HG03159 (cell line): Measurements from ENCODE around the gene CNPY1.

Source experiments
- ATAC-seq: cut with Tn5 transposase; IDR thresholded peaks from one replicate; pipeline ENCODE4 v1.9.1; 2021; ENCODE audit warnings: mild to moderate bottlenecking, moderate library complexity; ENCODE audit not compliant: unreplicated experiment

The CNPY1 gene

GRCh38 chr7:155469311-155470185 lies 76.8 kb downstream of the CNPY1 start:
- no peak for ATAC-seq

GRCh38 chr7:155468785-155469148 lies 77.6 kb downstream of the CNPY1 start:
- no peak for ATAC-seq

DNA sequence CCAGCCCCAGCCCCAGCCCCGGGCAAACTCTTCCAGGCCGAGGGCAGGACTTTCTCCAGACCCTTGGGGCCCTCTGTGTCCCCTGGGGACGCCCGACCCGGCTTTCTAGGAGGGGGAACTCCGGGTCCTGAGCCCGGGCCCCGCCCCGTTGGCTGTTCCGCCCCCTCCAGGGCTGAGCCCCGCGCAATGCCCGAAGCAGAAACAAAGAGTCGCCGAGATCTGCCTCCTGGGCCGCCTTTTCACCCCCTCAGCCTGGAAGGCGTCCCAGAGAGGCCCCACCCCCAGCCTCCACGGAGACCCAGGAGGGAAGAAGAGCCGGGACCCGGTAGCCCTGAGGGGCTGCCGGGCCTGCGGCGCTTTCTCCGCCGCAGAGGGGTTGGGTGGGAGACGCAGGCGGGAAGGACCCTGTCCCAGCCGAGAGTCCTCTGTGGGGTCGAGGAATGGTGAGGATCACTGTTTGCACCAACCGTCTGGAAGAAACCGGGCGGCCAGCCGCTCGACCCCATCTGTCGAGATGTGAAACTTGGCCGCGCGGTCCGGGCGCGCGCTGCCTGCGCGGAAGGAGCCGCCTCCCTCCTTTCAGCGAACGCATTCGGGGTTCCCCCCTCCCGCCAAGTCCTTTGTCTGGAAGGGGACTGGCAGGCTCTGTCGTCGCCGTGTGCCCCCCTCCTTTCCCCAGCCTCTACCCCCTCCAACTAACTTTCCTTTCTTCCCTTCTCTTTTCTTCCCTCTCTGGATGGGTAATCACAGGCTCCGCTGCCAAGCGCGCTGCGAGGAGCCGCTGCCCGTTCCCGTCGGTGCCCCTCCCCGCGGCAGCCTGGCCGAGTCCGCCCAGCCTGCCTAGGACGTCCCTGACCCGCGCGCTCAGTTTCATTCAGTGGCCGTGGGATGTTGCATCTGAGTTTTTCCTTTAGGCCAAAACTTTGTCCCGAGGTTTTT lies 78.2 kb downstream of the CNPY1 start:
- ATAC-seq, result no peak

- peak; percentile 74 for ATAC-seq
Observed at GRCh38 chr7:155466814-155467733, 79.3 kb downstream of the CNPY1 start.

DNA sequence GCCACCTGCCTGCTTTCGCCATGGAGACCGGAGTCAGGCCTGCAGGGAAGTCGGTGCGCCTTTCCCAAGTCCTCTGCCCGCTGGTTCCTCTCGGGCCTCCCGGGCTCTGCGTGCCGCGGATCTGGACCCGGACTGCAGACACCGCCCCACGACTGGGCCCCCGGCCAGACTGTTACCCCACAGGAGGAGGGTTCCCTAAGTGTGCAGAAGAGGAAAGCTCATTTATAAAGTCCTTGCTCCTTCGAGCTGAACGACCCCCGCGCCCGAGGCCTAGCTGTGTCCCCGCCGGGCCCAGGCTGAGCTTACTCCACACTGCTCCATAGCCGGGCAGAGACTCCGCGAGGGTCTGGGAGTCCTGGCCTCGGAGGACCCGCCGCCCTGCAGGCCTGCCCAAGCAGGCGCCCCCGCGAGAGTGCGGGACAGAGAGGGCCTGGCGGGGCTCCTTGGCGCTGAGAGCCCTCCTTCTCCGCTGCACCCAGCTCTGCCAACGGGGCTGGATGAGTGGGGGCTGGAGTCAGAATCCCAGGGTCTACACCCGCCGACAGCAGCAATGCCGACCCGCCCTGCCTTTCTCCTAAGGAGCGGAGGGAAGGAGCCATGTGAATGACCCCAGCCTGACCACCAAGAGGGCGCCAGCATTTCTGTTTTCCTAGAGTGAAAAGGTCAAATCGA lies 80.1 kb downstream of the CNPY1 start:
- no peak for ATAC-seq

DNA sequence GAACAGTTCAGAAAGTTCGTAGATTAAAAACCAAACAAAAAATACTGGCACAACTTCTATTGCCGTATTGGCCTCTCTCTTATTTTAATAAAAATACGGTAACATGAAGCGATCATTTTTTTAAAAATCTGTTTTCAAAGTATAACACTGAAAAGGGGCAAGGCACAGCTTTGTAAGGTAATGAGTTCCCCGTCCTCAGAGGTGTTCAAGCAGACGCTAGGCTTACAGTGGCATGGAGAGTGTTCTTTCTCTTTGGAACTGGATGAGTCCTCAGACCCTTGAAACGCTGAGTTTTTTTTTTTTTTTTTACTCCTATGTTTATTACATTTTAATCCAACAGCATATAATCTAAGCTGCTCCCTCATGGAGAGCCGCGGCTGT lies 80.6 kb downstream of the CNPY1 start:
- no peak for ATAC-seq

- no peak for ATAC-seq
Observed at GRCh38 chr7:155464948-155465739, 81.2 kb downstream of the CNPY1 start.

GRCh38 chr7:155464183-155464582 lies 82.2 kb downstream of the CNPY1 start:
- no peak for ATAC-seq

- ATAC-seq, result no peak
Observed at GRCh38 chr7:155463114-155463811, 83.1 kb downstream of the CNPY1 start.

DNA sequence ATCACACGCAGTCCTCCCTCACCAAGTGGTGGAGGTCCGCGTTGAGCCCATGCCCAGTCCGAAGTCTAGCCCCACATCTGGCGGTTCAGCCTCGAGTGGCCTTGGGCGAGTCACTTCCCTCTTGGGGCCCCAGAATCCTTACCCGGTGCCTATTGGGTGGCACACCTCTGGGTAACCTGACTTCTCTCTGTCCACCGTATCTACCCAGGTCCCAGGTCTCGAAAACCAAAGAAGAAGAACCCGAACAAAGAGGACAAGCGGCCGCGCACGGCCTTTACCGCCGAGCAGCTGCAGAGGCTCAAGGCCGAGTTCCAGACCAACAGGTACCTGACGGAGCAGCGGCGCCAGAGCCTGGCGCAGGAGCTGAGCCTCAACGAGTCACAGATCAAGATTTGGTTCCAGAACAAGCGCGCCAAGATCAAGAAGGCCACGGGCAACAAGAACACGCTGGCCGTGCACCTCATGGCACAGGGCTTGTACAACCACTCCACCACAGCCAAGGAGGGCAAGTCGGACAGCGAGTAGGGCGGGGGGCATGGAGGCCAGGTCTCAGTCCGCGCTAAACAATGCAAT lies 84.1 kb downstream of the CNPY1 start:
- no peak for ATAC-seq

GRCh38 chr7:155461631-155462030 lies 84.7 kb downstream of the CNPY1 start:
- ATAC-seq, result no peak

- no peak for ATAC-seq
Observed at GRCh38 chr7:155460926-155461613, 85.3 kb downstream of the CNPY1 start.

DNA sequence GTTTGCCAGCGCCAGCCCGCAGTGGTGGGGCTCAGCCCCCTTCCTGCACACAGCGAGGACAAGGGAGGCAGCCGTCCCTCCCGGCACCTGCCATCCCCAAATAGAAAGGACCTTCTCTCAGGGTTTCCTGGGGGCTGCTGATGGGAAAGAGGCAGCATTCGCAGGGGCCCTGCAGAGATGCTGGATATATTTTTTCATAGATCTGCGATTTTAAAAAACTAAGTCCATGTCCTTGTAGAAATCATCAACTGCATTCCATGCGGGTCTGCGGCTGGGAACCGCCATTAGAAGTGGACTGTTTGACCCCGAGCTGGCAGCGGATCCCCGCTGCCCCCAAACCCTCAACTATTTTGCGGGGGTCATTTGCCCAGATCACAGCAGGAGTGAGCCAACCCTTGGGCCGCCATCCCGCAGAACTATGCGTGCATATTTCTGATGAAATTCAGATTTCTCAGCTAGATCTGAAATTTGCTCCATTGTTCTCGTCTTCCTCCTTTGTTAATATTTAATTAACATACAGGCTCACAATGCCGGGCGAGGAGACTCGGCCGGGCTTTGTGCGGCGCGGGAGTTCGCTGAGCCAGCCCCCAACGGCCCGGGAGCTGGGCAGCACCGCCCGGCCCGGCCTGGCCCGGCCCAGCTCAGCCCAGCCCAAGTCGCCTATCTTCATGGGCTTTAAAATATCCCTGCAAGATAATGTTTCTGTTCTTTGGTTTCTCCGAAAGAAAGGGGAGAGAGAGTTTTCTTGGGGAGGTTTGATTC lies 86.5 kb downstream of the CNPY1 start:
- no peak for ATAC-seq

DNA sequence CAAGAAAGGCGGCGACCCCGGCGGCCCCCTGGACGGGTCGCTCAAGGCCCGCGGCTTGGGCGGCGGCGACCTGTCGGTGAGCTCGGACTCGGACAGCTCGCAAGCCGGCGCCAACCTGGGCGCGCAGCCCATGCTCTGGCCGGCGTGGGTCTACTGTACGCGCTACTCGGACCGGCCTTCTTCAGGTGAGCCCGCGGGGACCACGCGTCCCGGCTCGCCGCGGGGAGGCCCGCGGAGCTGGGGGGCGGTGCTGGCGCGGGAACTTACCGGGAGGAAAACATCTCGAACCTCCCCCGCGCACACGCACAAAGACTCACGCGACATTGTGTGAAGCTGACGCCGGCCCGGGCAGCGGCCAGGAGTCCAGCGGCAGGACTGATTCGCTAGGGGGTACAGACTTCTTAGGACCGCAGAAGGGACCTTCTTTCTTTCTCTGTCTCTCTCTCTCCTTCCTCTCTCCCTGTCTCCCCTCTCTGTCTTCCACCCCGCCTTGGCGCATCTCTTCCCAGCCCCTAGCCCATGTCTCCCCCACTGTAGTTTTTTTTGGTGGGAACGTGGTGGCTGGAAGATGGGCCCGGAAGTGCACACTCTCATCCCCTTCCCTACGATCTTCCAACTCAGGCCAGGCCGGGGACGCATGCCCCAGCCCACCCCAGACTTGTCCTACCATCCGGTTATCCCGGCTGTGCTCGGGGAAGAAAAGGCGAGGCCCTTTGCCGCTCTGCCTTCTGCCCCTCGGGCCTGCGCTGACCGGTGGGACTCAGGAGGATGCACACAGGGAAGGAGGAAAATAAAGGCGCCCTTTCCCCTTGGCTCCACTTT lies 87.3 kb downstream of the CNPY1 start:
- no peak for ATAC-seq

- ATAC-seq, result no peak
Observed at GRCh38 chr7:155458111-155458877, 88.1 kb downstream of the CNPY1 start, which contains the start of gene EN2. EN2 (plus strand) TSS chr7:155458129; CDS start chr7:155458378, 249 bp downstream.
